Ectodermal cell (in vitro differentiated cells): ENCODE results near the gene LPXN.
"Not testable (repeated sequence)": the region's sequence is repeated elsewhere in the genome, so short reads cannot be mapped to it uniquely, and the experiment has no call there.

Experiments used
- H3K27ac ChIP-seq: 2 replicates; pipeline ENCODE4 v1.7.0; 2013; ENCODE audit warnings: mild to moderate bottlenecking, low read depth, low read length; ENCODE audit not compliant: insufficient read depth, poor library complexity, severe bottlenecking
- H3K27me3 ChIP-seq: 2 replicates; pipeline ENCODE4 v1.7.0; 2013; ENCODE audit warnings: mild to moderate bottlenecking, low read length; ENCODE audit not compliant: insufficient read depth, control insufficient read depth, poor library complexity, severe bottlenecking
- H3K36me3 ChIP-seq: one replicate; pipeline ENCODE4 v1.7.0; 2013; ENCODE audit warnings: low read length; ENCODE audit not compliant: control insufficient read depth, insufficient read depth
- H3K4me1 ChIP-seq: one replicate; pipeline ENCODE4 v1.7.0; 2013; ENCODE audit warnings: low read length; ENCODE audit not compliant: control insufficient read depth, insufficient read depth
- H3K4me3 ChIP-seq: 2 replicates; pipeline ENCODE4 v1.7.0; 2013; ENCODE audit warnings: low read depth, low read length, control low read depth; ENCODE audit not compliant: insufficient read depth
- H3K9me3 ChIP-seq: 2 replicates; pipeline ENCODE4 v1.7.0; 2013; ENCODE audit warnings: mild to moderate bottlenecking, low read length, moderate library complexity; ENCODE audit not compliant: control insufficient read depth
- WGBS, 2 experiments: methylation state at CpG; one replicate each; pipeline ENCODE4 v1.1.7; 2013; ENCODE audit warnings: missing lambda C conversion rate in 2 of 2; 5-methylcytosine and 5-hydroxymethylcytosine counted together

LPXN gene

GRCh38 chr11:58579192-58580129 lies 3.8 kb upstream of the LPXN start:
- 0% methylated on average over 73 to 75 of the region's 78 CpGs for WGBS, 2 experiments
- H3K4me3 ChIP-seq = peak overlapping the region; percentile 87
- H3K4me1 ChIP-seq = peaks cover 13% of the 10 kb centered on the region
- H3K27ac ChIP-seq = peak overlapping the region; percentile 91
- no peaks in the 10 kb centered on the region for H3K36me3 ChIP-seq
- no peaks in the 10 kb centered on the region for H3K27me3 ChIP-seq
- no peaks in the 10 kb centered on the region for H3K9me3 ChIP-seq

GRCh38 chr11:58578635-58579191 lies 3.1 kb upstream of the LPXN start, which contains the start of gene ZFP91:
ZFP91 (plus strand) TSS chr11:58579063; CDS start chr11:58579282, 219 bp downstream.
- no peaks in the 10 kb centered on the region for H3K27me3 ChIP-seq
- peaks cover 13% of the 10 kb centered on the region for H3K4me1 ChIP-seq
- no peaks in the 10 kb centered on the region for H3K9me3 ChIP-seq
- 1% methylated on average over 40 to 50 of the region's 51 CpGs for WGBS, 2 experiments
- no peaks in the 10 kb centered on the region for H3K36me3 ChIP-seq
- peak within 1 kb of the TSS; percentile 87 for H3K4me3 ChIP-seq
- H3K27ac ChIP-seq = peak within 1 kb of the TSS; percentile 99

- H3K9me3 ChIP-seq = no peaks in the 10 kb centered on the region
- peak overlapping the region; percentile 99 for H3K27ac ChIP-seq
- peak overlapping the region; percentile 87 for H3K4me3 ChIP-seq
- no peaks in the 10 kb centered on the region for H3K27me3 ChIP-seq
- WGBS, 2 experiments = 0% methylated on average over 31 to 33 of the region's 33 CpGs
- H3K4me1 ChIP-seq = peaks cover 13% of the 10 kb centered on the region
- no peaks in the 10 kb centered on the region for H3K36me3 ChIP-seq
Measured at GRCh38 chr11:58578136-58578634, 2.5 kb upstream of the LPXN start.

GRCh38 chr11:58577555-58578135 lies 2.0 kb upstream of the LPXN start:
- Histone ChIP-seq H3K27ac (peak overlapping the region; percentile 47), H3K4me3 (peak overlapping the region; percentile 87), H3K4me1 (peaks cover 13% of the 10 kb centered on the region), H3K36me3 (no peaks in the 10 kb centered on the region), H3K27me3 (no peaks in the 10 kb centered on the region), H3K9me3 (no peaks in the 10 kb centered on the region)
- WGBS, 2 experiments = 3 to 4% methylated on average over 21 of the region's 21 CpGs

- no peaks in the 10 kb centered on the region for H3K27me3 ChIP-seq
- WGBS, 2 experiments = 76 to 90% methylated on average over 4 of the region's 4 CpGs
- H3K27ac ChIP-seq = no peak overlapping the region
- no peaks in the 10 kb centered on the region for H3K36me3 ChIP-seq
- peaks cover 13% of the 10 kb centered on the region for H3K4me1 ChIP-seq
- H3K4me3 ChIP-seq = peak overlapping the region; percentile 87
- no peaks in the 10 kb centered on the region for H3K9me3 ChIP-seq
Measured at GRCh38 chr11:58576887-58577471, 1.3 kb upstream of the LPXN start.

- no peaks in the 10 kb centered on the region for H3K9me3 ChIP-seq
- no peaks in the 10 kb centered on the region for H3K27me3 ChIP-seq
- no peak overlapping the region for H3K4me3 ChIP-seq
- H3K4me1 ChIP-seq = no peaks in the 10 kb centered on the region
- no peak overlapping the region for H3K27ac ChIP-seq
- no peaks in the 10 kb centered on the region for H3K36me3 ChIP-seq
Measured at GRCh38 chr11:58574881-58575280, 775 bp downstream of the LPXN start.

GRCh38 chr11:58573451-58574104 lies 2.1 kb downstream of the LPXN start:
- Histone ChIP-seq H3K4me3 (no peak overlapping the region), H3K36me3 (no peaks in the 10 kb centered on the region), H3K27me3 (no peaks in the 10 kb centered on the region), H3K27ac (no peak overlapping the region), H3K4me1 (no peaks in the 10 kb centered on the region), H3K9me3 (no peaks in the 10 kb centered on the region)
- 88 to 93% methylated on average over 4 of the region's 4 CpGs for WGBS, 2 experiments

- H3K4me1 ChIP-seq, H3K27ac ChIP-seq, H3K9me3 ChIP-seq, H3K4me3 ChIP-seq, H3K27me3 ChIP-seq, H3K36me3 ChIP-seq: not testable (repeated sequence)
- 87 to 91% methylated on average over 14 of the region's 14 CpGs for WGBS, 2 experiments
Measured at GRCh38 chr11:58572906-58573305, 2.8 kb downstream of the LPXN start.

- no peak overlapping the region for H3K27ac ChIP-seq
- no peaks in the 10 kb centered on the region for H3K9me3 ChIP-seq
- 57 to 73% methylated on average over 3 to 4 of the region's 4 CpGs for whole genome bisulfite sequencing, 2 experiments
- H3K4me3 ChIP-seq = no peak overlapping the region
- no peaks in the 10 kb centered on the region for H3K36me3 ChIP-seq
- H3K4me1 ChIP-seq = no peaks in the 10 kb centered on the region
- no peaks in the 10 kb centered on the region for H3K27me3 ChIP-seq
Measured at GRCh38 chr11:58567889-58568512, 7.7 kb downstream of the LPXN start.
